ENCODE data around the gene NPIPA2.
"Not testable (repeated sequence)": the region's sequence is repeated elsewhere in the genome, so short reads cannot be mapped to it uniquely, and the experiment has no call there.

Gene NPIPA2
- 0 to 0.07 reads per million in 2 donors for total RNA-seq

DNA sequence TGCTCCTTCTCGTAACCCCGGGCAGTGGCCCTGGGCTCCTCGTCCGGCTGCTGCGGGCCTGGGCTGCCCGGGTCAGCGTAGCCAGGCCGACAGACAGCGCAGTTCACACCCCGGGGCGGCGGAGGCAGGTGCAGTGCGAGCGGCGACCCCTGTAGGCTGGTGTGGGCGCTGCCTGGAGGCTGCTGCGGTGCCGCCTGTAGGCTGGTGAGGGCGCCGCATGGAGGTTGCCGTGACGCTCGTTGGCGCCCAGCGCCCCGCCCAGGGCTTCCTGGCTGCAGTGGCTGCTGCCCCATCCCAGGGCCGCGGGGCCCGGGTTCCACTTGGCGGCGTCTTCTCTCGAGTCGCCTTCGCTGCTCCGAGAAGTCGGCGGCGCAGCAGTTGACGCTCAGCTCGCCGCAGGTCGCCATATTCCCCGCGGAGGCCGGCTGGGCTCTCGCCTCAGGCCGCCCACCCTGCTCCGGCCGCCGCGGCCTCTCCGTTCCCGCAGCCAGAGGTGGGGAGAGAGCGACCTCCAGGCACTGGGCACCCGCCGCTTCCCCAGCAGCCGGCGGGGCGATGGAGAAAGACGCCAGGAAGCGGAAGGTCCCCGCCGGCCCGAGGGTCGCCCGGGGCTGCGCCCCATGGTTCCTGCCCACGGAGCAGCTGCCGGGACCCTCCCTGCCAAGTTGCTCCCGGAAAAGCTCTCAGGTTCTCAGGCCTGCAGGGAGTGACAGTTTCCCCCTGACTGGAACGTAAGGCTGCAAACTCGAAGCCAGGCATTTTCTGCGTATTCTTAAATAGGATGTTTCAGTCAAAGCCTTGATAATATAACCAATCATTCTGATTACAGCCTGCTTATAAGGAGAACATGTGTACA, at the start of gene NPIPA2:
Gene NPIPA2 (plus strand): TSS at position 261 of the 856 bp plus-strand sequence. CDS start 5,533 bp downstream, outside the sequence.
- not testable (repeated sequence) for DNase-seq

DNA sequence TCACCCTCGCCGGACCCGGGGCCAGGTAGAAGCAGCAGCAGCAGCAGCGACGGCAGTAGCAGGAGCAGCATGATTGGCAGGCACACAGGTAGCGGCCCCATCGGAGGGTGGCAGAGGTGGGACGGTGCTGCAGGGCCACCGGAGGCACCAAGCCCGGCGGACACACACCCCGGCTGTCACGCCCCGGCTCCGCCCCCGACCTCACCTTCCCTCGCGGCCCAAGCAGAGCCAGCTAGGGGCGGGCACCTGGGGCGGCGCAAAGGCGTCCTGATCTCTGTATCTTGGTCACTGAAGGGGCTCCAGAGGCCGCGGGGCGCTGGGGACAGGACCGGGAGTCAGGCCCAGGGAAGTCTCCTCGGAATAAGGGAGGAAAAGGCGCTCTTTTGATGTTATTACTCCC, 48.2 kb upstream of the NPIPA2 start, which contains the start of gene PLA2G10:
Gene PLA2G10 (minus strand): TSS at position 180 of the 400 bp plus-strand sequence. CDS start 79 bp downstream, at position 101.
- DNase-seq, result not testable (repeated sequence)

DNA sequence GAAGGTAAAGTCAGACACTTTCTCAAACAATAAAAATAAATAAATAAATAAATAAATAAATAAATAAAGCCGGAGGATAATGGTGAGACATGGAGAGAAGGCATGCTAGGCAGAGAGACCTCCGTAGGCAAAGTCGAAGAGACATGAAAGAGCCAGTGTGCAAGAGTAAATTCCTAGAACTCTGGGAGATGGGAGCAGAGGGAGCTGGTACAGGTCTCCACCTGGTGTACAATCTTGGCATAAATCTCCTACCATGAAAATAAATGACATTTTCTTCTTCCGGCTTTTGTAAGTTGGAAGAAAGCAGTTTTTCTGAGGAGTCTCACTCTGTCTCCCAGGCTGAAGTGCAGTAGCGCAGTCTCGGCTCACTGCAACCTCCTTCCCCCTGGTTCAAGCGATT, 40.5 kb upstream of the NPIPA2 start:
- not testable (repeated sequence) for DNase-seq

DNA sequence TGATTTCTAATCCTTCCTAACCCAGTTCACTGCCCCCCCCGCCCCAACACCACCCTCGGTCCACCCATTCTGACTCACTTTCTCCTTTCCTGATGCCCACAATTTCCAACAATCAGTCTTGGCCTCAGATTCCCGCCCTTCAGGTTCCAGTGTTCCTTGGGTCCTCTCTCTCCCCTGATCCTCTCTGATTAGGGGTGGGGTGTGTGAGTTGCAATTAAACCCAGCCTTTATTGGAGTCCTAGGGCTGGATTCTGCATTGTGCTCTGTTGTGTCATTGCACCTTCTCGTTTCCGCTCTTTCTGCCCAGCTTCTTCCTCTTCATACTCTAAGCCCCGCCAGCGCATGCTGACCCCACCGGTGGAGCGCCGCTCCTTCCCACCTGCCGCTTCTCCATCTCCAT, 39.7 kb upstream of the NPIPA2 start:
- DNase-seq, result not testable (repeated sequence)

DNA sequence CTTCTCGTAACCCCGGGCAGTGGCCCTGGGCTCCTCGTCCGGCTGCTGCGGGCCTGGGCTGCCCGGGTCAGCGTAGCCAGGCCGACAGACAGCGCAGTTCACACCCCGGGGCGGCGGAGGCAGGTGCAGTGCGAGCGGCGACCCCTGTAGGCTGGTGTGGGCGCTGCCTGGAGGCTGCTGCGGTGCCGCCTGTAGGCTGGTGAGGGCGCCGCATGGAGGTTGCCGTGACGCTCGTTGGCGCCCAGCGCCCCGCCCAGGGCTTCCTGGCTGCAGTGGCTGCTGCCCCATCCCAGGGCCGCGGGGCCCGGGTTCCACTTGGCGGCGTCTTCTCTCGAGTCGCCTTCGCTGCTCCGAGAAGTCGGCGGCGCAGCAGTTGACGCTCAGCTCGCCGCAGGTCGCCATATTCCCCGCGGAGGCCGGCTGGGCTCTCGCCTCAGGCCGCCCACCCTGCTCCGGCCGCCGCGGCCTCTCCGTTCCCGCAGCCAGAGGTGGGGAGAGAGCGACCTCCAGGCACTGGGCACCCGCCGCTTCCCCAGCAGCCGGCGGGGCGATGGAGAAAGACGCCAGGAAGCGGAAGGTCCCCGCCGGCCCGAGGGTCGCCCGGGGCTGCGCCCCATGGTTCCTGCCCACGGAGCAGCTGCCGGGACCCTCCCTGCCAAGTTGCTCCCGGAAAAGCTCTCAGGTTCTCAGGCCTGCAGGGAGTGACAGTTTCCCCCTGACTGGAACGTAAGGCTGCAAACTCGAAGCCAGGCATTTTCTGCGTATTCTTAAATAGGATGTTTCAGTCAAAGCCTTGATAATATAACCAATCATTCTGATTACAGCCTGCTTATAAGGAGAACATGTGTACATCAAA, 38.9 kb upstream of the NPIPA2 start, which contains the start of gene NPIPA3:
Gene NPIPA3 (plus strand): TSS at position 256 of the 856 bp plus-strand sequence. CDS start 5,533 bp downstream, outside the sequence.
- not testable (repeated sequence) for DNase-seq

DNA sequence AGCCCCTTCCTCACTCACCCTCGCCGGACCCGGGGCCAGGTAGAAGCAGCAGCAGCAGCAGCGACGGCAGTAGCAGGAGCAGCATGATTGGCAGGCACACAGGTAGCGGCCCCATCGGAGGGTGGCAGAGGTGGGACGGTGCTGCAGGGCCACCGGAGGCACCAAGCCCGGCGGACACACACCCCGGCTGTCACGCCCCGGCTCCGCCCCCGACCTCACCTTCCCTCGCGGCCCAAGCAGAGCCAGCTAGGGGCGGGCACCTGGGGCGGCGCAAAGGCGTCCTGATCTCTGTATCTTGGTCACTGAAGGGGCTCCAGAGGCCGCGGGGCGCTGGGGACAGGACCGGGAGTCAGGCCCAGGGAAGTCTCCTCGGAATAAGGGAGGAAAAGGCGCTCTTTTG, 9.1 kb upstream of the NPIPA2 start:
- DNase-seq, result not testable (repeated sequence)

DNA sequence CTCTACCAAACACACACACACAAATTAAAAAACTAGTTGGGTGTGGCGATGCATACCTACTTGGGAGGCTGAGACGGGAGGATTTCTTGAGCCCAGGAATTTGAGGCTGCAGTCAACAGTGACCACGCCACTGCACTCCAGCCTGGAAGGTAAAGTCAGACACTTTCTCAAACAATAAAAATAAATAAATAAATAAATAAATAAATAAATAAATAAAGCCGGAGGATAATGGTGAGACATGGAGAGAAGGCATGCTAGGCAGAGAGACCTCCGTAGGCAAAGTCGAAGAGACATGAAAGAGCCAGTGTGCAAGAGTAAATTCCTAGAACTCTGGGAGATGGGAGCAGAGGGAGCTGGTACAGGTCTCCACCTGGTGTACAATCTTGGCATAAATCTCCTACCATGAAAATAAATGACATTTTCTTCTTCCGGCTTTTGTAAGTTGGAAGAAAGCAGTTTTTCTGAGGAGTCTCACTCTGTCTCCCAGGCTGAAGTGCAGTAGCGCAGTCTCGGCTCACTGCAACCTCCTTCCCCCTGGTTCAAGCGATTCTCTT, 1.4 kb upstream of the NPIPA2 start:
- not testable (repeated sequence) for DNase-seq

DNA sequence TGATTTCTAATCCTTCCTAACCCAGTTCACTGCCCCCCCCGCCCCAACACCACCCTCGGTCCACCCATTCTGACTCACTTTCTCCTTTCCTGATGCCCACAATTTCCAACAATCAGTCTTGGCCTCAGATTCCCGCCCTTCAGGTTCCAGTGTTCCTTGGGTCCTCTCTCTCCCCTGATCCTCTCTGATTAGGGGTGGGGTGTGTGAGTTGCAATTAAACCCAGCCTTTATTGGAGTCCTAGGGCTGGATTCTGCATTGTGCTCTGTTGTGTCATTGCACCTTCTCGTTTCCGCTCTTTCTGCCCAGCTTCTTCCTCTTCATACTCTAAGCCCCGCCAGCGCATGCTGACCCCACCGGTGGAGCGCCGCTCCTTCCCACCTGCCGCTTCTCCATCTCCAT, 539 bp upstream of the NPIPA2 start:
- DNase-seq, result not testable (repeated sequence)

DNA sequence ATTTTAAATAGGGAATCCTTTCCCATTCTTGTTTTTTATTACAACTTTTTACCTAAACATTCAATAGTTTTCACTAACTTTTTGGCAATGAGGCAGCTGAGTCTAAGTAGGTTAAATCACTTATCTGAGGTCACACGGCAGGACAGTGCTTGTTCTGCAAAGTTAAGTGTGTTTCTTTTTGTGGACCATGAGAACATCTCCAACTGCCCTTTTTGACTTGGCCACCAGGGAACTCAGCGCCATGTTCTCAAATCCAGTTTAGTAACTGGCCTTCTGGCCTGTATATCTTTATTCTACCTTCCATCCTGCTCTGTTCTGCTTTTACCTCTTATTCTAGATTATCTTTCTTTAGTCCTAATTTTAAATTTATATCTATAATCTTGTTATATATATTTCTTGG, 31.3 kb downstream of the NPIPA2 start:
- not testable (repeated sequence) for DNase-seq

DNA sequence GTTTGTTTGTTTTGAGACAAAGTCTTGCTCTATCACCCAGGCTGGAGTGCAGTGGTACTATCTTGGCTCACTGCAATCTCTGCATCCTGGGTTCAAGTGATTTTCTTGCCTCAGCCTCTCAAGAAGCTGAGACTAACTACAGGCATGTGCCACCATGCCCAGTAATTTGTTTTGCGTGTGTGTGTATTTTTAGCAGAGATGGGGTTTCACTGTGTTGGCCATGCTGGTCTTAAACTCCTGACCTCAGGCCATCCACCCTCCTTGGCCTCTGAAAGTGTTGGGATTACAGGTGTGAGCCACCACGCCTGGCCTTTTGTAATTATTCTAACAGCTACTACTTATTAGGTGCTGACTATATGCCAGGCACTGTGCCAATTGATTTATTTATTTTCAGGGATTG, 33.3 kb downstream of the NPIPA2 start:
- not testable (repeated sequence) for DNase-seq

DNA sequence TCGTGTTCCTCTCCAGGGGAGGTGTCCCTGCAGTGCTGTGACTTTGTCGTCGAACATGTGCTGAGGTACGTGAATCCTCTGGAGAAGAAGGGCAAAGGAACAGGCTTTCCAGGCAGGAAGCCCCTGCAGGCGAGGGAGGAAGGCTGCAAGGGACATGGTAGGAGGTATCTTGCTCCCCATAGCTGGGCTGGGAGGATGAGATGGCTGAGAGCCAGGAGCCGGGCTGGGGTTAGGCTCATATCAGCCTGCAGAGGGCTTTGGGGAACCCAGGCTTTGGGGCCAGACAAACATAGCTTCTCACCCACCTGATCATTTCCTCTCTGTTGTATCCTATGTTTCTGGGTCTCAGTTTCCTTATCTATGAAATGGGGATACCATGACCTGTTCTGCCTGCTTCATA, 34.4 kb downstream of the NPIPA2 start:
- DNase-seq, result not testable (repeated sequence)

DNA sequence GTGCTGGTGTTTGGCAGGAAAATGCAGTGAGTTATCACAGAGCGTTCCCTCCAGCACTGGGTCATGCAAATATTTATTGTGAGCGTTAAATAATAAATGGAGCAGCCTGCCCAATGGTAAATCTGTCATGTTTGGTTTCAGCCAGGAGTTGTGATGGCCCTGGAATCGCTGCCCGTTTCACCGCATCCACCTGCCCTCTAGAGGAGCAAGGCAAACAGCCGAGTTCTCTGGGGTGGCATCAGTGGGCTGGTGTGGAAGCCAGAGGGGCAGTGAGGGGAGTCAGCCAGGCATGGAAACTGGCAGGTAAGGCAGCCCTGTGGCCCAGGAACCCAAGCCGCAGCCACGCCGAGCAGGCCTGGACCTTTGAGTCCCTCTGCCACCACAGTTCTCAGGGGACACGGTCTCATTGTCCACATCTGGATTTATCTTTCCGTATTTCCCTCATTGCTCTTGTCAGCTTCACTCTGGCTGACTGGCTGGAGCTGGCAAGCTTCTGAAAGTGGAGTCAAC, 37.1 kb downstream of the NPIPA2 start:
- not testable (repeated sequence) for DNase-seq

DNA sequence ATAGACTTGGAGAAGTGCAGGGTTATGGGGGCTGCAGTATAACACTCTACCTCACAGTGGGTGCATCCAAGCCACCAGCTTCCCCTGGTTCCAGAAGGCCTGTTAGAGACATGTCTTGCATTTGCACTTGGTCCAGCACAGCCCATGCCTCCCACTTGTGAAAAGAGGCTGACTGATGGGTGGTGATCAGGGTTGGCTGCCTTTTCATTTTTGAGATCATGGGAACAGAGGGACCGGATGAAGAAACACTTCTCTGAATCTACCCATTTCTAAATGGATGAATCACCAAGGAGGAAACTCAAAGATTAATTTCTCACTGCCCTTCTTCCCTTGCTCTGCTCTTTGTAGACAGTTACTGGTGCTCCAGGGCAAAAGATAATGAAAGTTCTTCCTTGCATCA, 43.8 kb downstream of the NPIPA2 start:
- not testable (repeated sequence) for DNase-seq

DNA sequence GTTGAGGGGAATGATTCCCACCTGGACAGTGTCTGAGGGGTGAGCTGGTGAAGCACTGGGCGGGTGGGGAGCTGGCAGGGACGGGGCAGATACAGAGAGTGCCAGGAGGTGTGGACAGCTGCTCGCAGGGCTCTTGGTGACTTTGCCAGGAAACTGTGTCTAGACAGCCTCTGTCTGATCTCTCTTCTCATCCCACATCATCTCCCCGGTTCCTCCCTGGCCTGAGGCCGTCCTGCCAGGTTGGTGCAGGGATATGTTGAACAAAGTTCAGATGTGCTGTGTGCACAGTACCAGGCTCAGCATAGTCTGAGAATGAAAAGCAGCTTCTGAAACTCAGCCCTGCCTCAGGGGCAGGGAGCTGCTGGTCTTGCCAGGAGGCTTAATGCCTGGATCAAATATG, 47.2 kb downstream of the NPIPA2 start:
- not testable (repeated sequence) for DNase-seq

DNA sequence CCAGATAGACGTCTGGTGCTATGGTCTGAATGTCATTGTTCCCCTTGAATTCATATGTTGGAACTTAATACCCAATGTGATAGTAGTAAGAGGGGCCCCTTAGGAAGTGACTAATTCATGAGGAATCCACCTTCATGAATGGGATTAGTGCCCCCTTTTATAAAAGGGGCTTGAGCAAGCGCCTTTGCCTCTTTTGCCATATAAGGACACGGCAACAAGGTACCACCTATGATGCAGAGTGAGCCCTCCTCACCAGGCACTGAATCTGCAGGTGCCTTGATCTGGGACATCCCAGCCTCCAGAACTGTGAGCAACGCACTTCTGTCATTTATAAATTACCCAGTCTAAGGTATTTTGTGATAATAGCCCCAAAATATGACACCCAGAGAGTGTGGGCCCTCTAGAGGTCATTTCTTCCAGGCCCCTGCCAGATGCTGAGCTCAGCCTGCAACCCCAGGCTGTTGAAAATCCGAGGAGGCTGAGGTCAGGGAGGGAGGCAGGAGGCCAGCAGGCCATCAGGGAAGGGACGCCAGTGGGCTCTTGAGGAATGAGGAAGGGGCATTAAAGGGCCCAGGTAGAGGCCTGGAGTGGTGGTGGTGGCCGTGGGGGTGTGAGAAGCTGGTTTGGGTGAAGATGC, 48.1 kb downstream of the NPIPA2 start:
- not testable (repeated sequence) for DNase-seq

DNA sequence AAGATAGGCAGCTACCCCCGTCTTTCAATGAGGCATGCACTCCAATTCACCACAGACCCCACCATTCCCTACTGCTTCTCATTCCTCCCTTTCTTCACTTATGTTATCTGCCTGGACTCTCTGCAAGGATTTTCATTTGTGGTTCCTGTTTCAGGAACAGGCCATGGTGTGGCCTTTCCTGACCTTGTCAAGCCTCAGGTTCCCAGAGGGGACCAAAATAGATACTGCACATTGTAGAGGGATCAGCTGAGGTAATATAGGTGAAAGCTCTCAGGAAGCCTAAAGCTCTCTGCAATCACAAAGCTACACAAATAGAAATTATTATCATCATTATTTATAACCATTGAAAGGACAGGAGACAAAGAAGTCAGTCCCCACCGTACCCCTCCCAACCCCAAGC, 50.6 kb downstream of the NPIPA2 start:
- DNase-seq, result not testable (repeated sequence)

DNA sequence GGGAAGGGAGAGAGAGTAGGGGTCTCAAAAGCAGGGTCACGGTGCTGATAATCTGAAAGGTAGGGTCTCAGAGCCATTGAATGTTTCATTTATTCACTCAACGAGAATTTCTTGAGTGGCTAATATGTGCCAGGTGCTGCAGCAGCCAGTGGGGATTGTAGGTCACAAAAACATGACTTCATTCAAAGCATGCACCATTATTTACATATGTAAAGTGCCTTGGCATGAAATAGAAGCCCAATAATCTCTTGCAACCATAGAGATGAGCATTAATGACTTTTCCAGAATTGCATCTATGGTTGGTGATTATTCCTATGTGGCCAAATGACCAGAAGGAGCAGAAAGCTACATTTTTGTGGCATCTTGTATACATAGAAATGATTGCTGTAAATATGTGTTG, 55.2 kb downstream of the NPIPA2 start:
- not testable (repeated sequence) for DNase-seq

DNA sequence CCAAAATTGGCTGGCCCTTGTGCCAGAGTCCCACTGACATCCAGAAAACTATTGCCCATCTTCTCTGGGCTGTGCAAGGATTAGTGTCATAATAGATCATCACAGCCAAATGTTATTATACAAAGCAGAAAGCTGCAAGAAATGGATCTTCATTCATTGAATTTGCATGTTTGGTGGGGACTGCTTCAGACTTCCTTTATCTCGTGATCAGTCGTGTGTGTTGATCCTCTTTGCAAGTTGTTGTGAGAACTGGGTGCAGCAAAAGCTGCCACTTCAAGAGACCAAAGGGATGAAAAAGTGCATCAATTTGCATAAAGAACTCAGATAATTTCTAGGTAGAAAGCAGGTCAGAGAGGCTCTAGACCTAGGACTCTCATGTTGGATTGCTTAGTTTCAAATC, 61.2 kb downstream of the NPIPA2 start:
- DNase-seq, result not testable (repeated sequence)

DNA sequence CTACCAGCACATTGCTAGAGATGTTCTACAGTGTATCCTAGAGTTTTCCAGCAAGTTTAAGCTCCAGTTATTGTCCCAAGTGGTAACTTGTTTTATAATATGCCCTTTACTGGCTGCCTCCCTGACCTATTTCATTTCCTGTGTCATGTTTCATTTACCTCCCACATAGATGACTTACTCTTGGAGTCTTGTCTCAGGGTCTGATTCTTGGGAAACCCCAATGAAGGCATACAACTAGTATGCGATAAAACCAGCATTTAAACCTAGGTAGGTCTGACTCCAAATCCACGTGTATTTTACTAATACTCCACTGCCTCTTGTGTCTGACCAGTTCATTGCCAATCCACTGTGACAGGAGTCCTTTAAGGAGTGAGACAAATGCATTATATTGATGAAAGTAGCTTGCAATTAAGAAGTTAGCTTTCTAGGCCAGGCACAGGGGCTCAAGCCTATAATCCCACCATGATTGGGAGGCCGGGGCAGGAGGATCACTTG, 64.9 kb downstream of the NPIPA2 start:
- not testable (repeated sequence) for DNase-seq

DNA sequence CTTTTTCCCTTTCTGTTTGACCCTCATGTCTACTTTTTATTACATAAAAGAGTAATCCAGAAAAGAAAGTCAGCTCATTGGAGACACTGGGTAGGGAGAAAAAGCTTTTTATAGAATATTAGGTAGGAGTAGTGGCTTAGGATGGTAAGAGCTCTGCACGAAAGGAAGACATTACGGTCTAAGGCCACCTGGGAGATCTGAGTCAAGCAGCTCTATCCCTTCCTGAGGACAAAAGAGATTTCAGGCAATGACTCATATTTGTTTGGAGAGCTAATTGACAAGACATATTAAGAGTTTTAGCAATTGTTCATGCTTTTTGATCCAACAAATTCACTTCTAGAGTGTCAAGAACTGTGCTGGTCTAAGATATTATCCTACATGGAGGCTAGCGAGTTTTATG, 71.6 kb downstream of the NPIPA2 start:
- not testable (repeated sequence) for DNase-seq

All from T-helper 9 cell (primary cell).